Stimulated activated CD4-positive, alpha-beta T cell treated with anti-CD3 and anti-CD28 coated beads, Interleukin-2, amount 100 ng/mL, for 48 hours (primary cell): Measurements from ENCODE around the gene ITSN1.
"Not testable (repeated sequence)": the region's sequence is repeated elsewhere in the genome, so short reads cannot be mapped to it uniquely, and the experiment has no call there.

Experiments
- DNase-seq, 2 donors: peaks; one replicate each; pipeline ENCODE4 v3.0.0-alpha.2; 2020

The ITSN1 gene

GRCh38 chr21:33642027-33642895 is at the start of gene ITSN1:
Gene ITSN1 (plus strand): TSS chr21:33642501. CDS start chr21:33718829, 76,328 bp downstream.
- peak; percentile 98 to 100 for DNase-seq

- DNase-seq, result no peak
Measured at GRCh38 chr21:33598051-33598450, 44.2 kb upstream of the ITSN1 start.

- no peak for DNase-seq
Measured at GRCh38 chr21:33608559-33608958, 33.7 kb upstream of the ITSN1 start.

GRCh38 chr21:33611006-33611744 is 31.1 kb upstream of the ITSN1 start:
- no peak for DNase-seq

- DNase-seq, result not testable (repeated sequence)
Measured at GRCh38 chr21:33617565-33617964, 24.7 kb upstream of the ITSN1 start.

GRCh38 chr21:33618407-33618806 is 23.9 kb upstream of the ITSN1 start:
- DNase-seq, result no peak

- no peak for DNase-seq
Measured at GRCh38 chr21:33619726-33620125, 22.6 kb upstream of the ITSN1 start.

- DNase-seq, result no peak
Measured at GRCh38 chr21:33622253-33622652, 20.0 kb upstream of the ITSN1 start.

- DNase-seq, result not testable (repeated sequence)
Measured at GRCh38 chr21:33626151-33626550, 16.1 kb upstream of the ITSN1 start.

- DNase-seq, result no peak
Measured at GRCh38 chr21:33634254-33634653, 8.0 kb upstream of the ITSN1 start.

- DNase-seq, result no peak
Measured at GRCh38 chr21:33640697-33641351, 1.5 kb upstream of the ITSN1 start.

GRCh38 chr21:33641352-33642026 is 812 bp upstream of the ITSN1 start, which contains the start of gene CRYZL1:
Gene CRYZL1 (minus strand): TSS chr21:33641741. CDS start chr21:33631551, 10,190 bp downstream.
- DNase-seq, result peak; percentile 99

GRCh38 chr21:33642896-33643657 is 776 bp downstream of the ITSN1 start:
- DNase-seq, result peak; percentile 2 to 7

- no peak for DNase-seq
Measured at GRCh38 chr21:33643658-33644311, 1.5 kb downstream of the ITSN1 start.

- no peak for DNase-seq
Measured at GRCh38 chr21:33644383-33645074, 2.2 kb downstream of the ITSN1 start.

GRCh38 chr21:33645730-33646129 is 3.4 kb downstream of the ITSN1 start:
- no peak for DNase-seq

GRCh38 chr21:33647587-33647986 is 5.3 kb downstream of the ITSN1 start:
- no peak for DNase-seq

GRCh38 chr21:33648555-33648954 is 6.3 kb downstream of the ITSN1 start:
- no peak for DNase-seq

GRCh38 chr21:33650230-33650629 is 7.9 kb downstream of the ITSN1 start:
- DNase-seq, result no peak

- no peak for DNase-seq
Measured at GRCh38 chr21:33650929-33651509, 8.7 kb downstream of the ITSN1 start.
